Heart left ventricle (tissue), 13 donors: ENCODE results near the gene MPPED2.

ENCODE experiments used
- CTCF ChIP-seq, 12 donors: fragments of 200-600 bp; sonication (generic) in 4 of 12; IDR thresholded peaks; one replicate each; pipeline versions ENCODE4 v1.5.0 to v1.8.0; 2018 to 2022; ENCODE audit warnings: antibody characterized with exemption in 12 of 12, mild to moderate bottlenecking in 5 of 12
- POLR2A ChIP-seq, 2 donors: fragments of 450-650 bp; IDR thresholded peaks; one replicate each; pipeline ENCODE4 v1.6.1; 2017; ENCODE audit warnings: antibody characterized with exemption in 2 of 2, mild to moderate bottlenecking in 2 of 2, moderate library complexity in 2 of 2
- donor health status: ischemic (EF 13 %, LVEDD 7.1; RV severe dilation, severe dysfunction).
- donor health status: DM: no; HTN: yes; CAD: no.
- donor health status: DM: no; HTN: no; CAD: no.
- donor health status: ischemic (EF 25% LVEDD 6.9; RV normal size, moderate dysfunction).
- donor health status: ischemic (EF 25% LVEDD 5.7; RV mildly dilated, moderate dysfunction).
- donor health status: ischemic (EF 35%, LVEDD 5.7; RV mildly dilated, moderate dysfunction).
- donor health status: nonischemic (EF 11% LVEDD 7.7; RV severe dilation, severe dysfunction).
- donor health status: DM: yes; HTN: yes; CAD: no.
- donor health status: PGD.
- donor health status: ischemic (EF 29% LVEDD 5.4; RV normal size, mild dysfunction).
- donor health status: nonischemic (EF 23%, LVEDD 6.1; RV moderate dilation, normal function).

- TF ChIP-seq CTCF (IDR thresholded peaks at IDR 0.05): no peak
- no peak for TF ChIP-seq POLR2A (IDR thresholded peaks at IDR 0.05)
Observed at GRCh38 chr11:30527566-30527965, 58.6 kb downstream of the MPPED2 start.
